PC-3 (cell line): ENCODE data around the gene MPL. TPM values are rescaled to one million over a fixed set of nuclear protein-coding genes. Genes with fewer than 3 reads are reported as not detected.

Experiments used
- ATAC-seq: fragments of 200-7000 bp; cut with Tn5 transposase; 2 replicates; pipeline ENCODE4 v1.9.1; 2020; ENCODE audit warnings: mild to moderate bottlenecking, moderate library complexity
- BruUV-seq: library from RNA; stranded (reverse); fragments of 400-500 nt; replicated peaks from 2 replicates; lab custom pipeline; 2021; lab: Mats Ljungman, UMichigan
- CTCF ChIA-PET: fragments of 300-600 bp; sonication (Branson Sonifier 250); formaldehyde crosslinking; loops from one replicate; lab custom pipeline; 2022; ENCODE audit warnings: antibody characterized with exemption; lab: Charles Lee
- POLR2A ChIA-PET: fragments of 300-600 bp; sonication (Branson Sonifier 250); formaldehyde crosslinking; loops from one replicate; lab custom pipeline; 2022; ENCODE audit warnings: antibody characterized with exemption; ENCODE audit not compliant: unreplicated experiment; lab: Charles Lee
- DNase-seq: peaks from one replicate; pipeline ENCODE4 v3.0.0-alpha.2; 2015
- H2AFZ ChIP-seq: fragments of 300-600 bp; sonication (generic); 2 replicates; pipeline ENCODE4 v1.6.0; 2016; ENCODE audit warnings: antibody characterized with exemption, low read length
- H3F3A ChIP-seq: fragments of 300-600 bp; sonication (generic); one replicate; pipeline ENCODE4 v1.6.0; 2017; ENCODE audit warnings: antibody characterized with exemption, low read length, control low read depth, mild to moderate bottlenecking; ENCODE audit not compliant: unreplicated experiment
- H3K27ac ChIP-seq: fragments of 300-600 bp; sonication (generic); 2 replicates; pipeline ENCODE4 v1.5.1; 2016; ENCODE audit warnings: mild to moderate bottlenecking, low read length
- H3K27me3 ChIP-seq: fragments of 300-600 bp; sonication (generic); 2 replicates; pipeline ENCODE4 v1.6.1; 2016; ENCODE audit warnings: low read length, mixed read lengths
- H3K36me3 ChIP-seq: fragments of 300-600 bp; sonication (generic); 2 replicates; pipeline ENCODE4 v1.6.1; 2016; ENCODE audit warnings: low read depth, mixed run types, low read length, mixed read lengths
- H3K4me1 ChIP-seq: fragments of 300-600 bp; sonication (generic); 2 replicates; pipeline ENCODE4 v1.5.1; 2016; ENCODE audit warnings: low read length; ENCODE audit not compliant: insufficient read depth
- H3K4me2 ChIP-seq: fragments of 300-600 bp; sonication (generic); 2 replicates; pipeline ENCODE4 v1.6.0; 2016; ENCODE audit warnings: low read length
- H3K4me3 ChIP-seq: fragments of 300-600 bp; sonication (generic); 2 replicates; pipeline ENCODE4 v1.5.1; 2016; ENCODE audit warnings: mild to moderate bottlenecking, low read length, mixed read lengths
- H3K79me2 ChIP-seq: fragments of 300-600 bp; sonication (generic); 2 replicates; pipeline ENCODE4 v1.6.1; 2017; ENCODE audit warnings: low read length, mixed read lengths
- H3K9ac ChIP-seq: fragments of 300-600 bp; sonication (generic); 2 replicates; pipeline ENCODE4 v1.6.0; 2016; ENCODE audit warnings: mild to moderate bottlenecking, low read length
- H3K9me2 ChIP-seq: fragments of 300-600 bp; sonication (generic); replicated peaks from 2 replicates; pipeline ENCODE4 v1.6.1; 2016; ENCODE audit warnings: mixed run types, low read length, mixed read lengths
- H3K9me3 ChIP-seq: fragments of 300-600 bp; sonication (generic); 2 replicates; pipeline ENCODE4 v1.6.1; 2016; ENCODE audit warnings: low read length, mixed read lengths
- H4K20me1 ChIP-seq: fragments of 300-600 bp; sonication (generic); 2 replicates; pipeline ENCODE4 v1.6.1; 2016; ENCODE audit warnings: low read length, mixed read lengths
- CTCF ChIP-seq: fragments of 300-600 bp; sonication (generic); conservative IDR thresholded peaks from 2 replicates; pipeline ENCODE4 v1.5.1; 2017; ENCODE audit warnings: antibody characterized with exemption, low read depth, mild to moderate bottlenecking, low read length
- EZH2 ChIP-seq: fragments of 300-600 bp; sonication (generic); IDR thresholded peaks from one replicate; pipeline ENCODE4 v1.6.1; 2017; ENCODE audit warnings: antibody characterized with exemption, mild to moderate bottlenecking, low read length; ENCODE audit not compliant: unreplicated experiment
- EZH2phosphoT487 ChIP-seq: fragments of 300-600 bp; sonication (generic); IDR thresholded peaks from 2 replicates; pipeline ENCODE4 v1.6.1; 2018; ENCODE audit warnings: mild to moderate bottlenecking, antibody characterized with exemption, low read length, borderline replicate concordance
- intact Hi-C: fragments of 100-400 bp; cut with micrococcal nuclease; formaldehyde crosslinking; loops from 2 replicates; pipeline ENCODE4 v1.9.0; 2023
- total RNA-seq: library from RNA; depleted of rRNA; stranded (reverse); fragments of >200 nt; gene quantifications from 2 replicates; pipeline ENCODE4 v1.2.3, GENCODE V29; 2014

Gene MPL
- total RNA-seq, 1 experiment from 2014 or later, result not detected

GRCh38 chr1:43296207-43296606, 41.4 kb upstream of the MPL start:
- Histone ChIP-seq H3K27me3 (no peaks in the 10 kb centered on the region), H4K20me1 (no peaks in the 10 kb centered on the region), H3K4me3 (no peak overlapping the region), H3K9me2 (no peaks in the 10 kb centered on the region), H3K4me1 (peaks cover 19% of the 10 kb centered on the region), H2AFZ (0 out of 2 replicates have a peak overlapping the region, but pooled peaks have one; percentile 26), H3K79me2 (no peaks in the 10 kb centered on the region), H3K4me2 (no peak overlapping the region), H3K9ac (no peak overlapping the region), H3K36me3 (no peaks in the 10 kb centered on the region), H3K9me3 (no peaks in the 10 kb centered on the region), H3K27ac (no peak overlapping the region), H3F3A (no peaks in the 10 kb centered on the region)
- intact Hi-C loops, result no loop called here
- DNase-seq (no peak), ATAC-seq (no peak)
- POLR2A ChIA-PET, result no interaction called here
- TF ChIP-seq EZH2 (no peak), EZH2phosphoT487 (no peak), CTCF (no peak)
- no TSS peak for BruUV-seq
- CTCF ChIA-PET, result no interaction called here

DNA sequence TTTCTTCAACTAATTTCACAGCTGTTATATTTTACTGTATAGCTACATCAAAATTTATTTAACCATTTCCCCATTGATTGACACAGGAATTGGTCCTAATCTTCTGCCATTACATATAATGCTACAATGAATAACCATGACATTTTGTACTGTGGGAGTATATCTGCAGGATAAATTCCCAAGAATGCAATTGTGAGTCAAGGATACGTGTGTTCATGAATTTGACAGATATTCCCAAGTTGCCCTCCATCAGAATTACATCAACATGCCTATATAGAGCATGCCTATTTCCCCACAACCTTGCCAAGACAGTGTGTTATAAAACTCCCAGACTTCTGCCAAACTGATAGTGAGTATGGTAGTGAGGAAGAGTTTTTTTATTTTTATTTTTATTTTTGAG, 39.6 kb upstream of the MPL start:
- TF ChIP-seq CTCF, result no peak
- TF ChIP-seq EZH2phosphoT487, result no peak
- TF ChIP-seq EZH2, result no peak
- Histone ChIP-seq H3K36me3 (no peaks in the 10 kb centered on the region), H3K9ac (no peak overlapping the region), H3K4me1 (peaks cover 19% of the 10 kb centered on the region), H3K9me3 (no peaks in the 10 kb centered on the region), H3K27ac (no peak overlapping the region), H3K79me2 (no peaks in the 10 kb centered on the region), H2AFZ (no peak overlapping the region), H3K9me2 (no peaks in the 10 kb centered on the region), H4K20me1 (no peaks in the 10 kb centered on the region), H3K4me3 (no peak overlapping the region), H3F3A (no peaks in the 10 kb centered on the region), H3K4me2 (no peak overlapping the region), H3K27me3 (no peaks in the 10 kb centered on the region)
- POLR2A ChIA-PET, result no interaction called here
- DNase-seq (no peak), ATAC-seq (no peak)
- intact Hi-C loops, result no loop called here
- CTCF ChIA-PET, result no interaction called here
- no TSS peak for BruUV-seq

GRCh38 chr1:43299101-43299500, 38.5 kb upstream of the MPL start:
- BruUV-seq, result no TSS peak
- H2AFZ ChIP-seq, result no peak overlapping the region
- peaks cover 13% of the 10 kb centered on the region for H3K4me1 ChIP-seq
- no peak overlapping the region for H3K4me2 ChIP-seq
- no peak overlapping the region for H3K4me3 ChIP-seq
- H3K79me2 ChIP-seq, result no peaks in the 10 kb centered on the region
- no peaks in the 10 kb centered on the region for H3K27me3 ChIP-seq
- H3F3A ChIP-seq, result no peaks in the 10 kb centered on the region
- ChIA-PET POLR2A (no interaction called here), CTCF (no interaction called here)
- ATAC-seq (no peak), DNase-seq (no peak)
- no peak overlapping the region for H3K9ac ChIP-seq
- H3K27ac ChIP-seq, result no peak overlapping the region
- TF ChIP-seq EZH2 (no peak), EZH2phosphoT487 (no peak), CTCF (no peak)
- no peaks in the 10 kb centered on the region for H3K9me3 ChIP-seq
- H3K9me2 ChIP-seq, result no peaks in the 10 kb centered on the region
- no peaks in the 10 kb centered on the region for H3K36me3 ChIP-seq
- no peaks in the 10 kb centered on the region for H4K20me1 ChIP-seq
- intact Hi-C loops, result no loop called here
